Measurements from ENCODE around the gene GNA12.
"Not testable (repeated sequence)": the region's sequence is repeated elsewhere in the genome, so short reads cannot be mapped to it uniquely, and the experiment has no call there.

GNA12 gene

GRCh38 chr7:2687881-2688318 is 156.2 kb downstream of the GNA12 start, which contains the start of gene AMZ1:
Gene AMZ1, plus strand, starts transcription at chr7:2688202. Its CDS starts 12,250 bp downstream, at chr7:2700452.
- DNase-seq, result no peak

GRCh38 chr7:2687338-2687869 is 156.7 kb downstream of the GNA12 start:
- DNase-seq, result no peak

- no peak for DNase-seq
Observed at GRCh38 chr7:2686101-2686500, 158.0 kb downstream of the GNA12 start.

- no peak for DNase-seq
Observed at GRCh38 chr7:2684501-2684900, 159.6 kb downstream of the GNA12 start.

GRCh38 chr7:2681929-2682799 is 161.9 kb downstream of the GNA12 start:
- no peak for DNase-seq

GRCh38 chr7:2680792-2681490 is 163.2 kb downstream of the GNA12 start:
- DNase-seq, result peak; percentile 30

- DNase-seq, result no peak
Observed at GRCh38 chr7:2680256-2680655, 163.9 kb downstream of the GNA12 start.

GRCh38 chr7:2679135-2680127 is 164.7 kb downstream of the GNA12 start:
- DNase-seq, result not testable (repeated sequence)

- not testable (repeated sequence) for DNase-seq
Observed at GRCh38 chr7:2678454-2678853, 165.7 kb downstream of the GNA12 start.

Data from CD4-positive, alpha-beta T cell treated with Interleukin-4 for 4 hours (primary cell).